HG03025 (cell line): ENCODE results near the gene PCCA.

Source experiments
- ATAC-seq: cut with Tn5 transposase; IDR thresholded peaks from one replicate; pipeline ENCODE4 v1.9.1; 2021; ENCODE audit warnings: mild to moderate bottlenecking, moderate library complexity; ENCODE audit not compliant: unreplicated experiment, low FRiP score

PCCA gene

GRCh38 chr13:100483841-100484381 lies 395.0 kb downstream of the PCCA start:
- no peak for ATAC-seq

GRCh38 chr13:100484702-100485101 lies 395.8 kb downstream of the PCCA start:
- no peak for ATAC-seq

GRCh38 chr13:100485265-100485664 lies 396.4 kb downstream of the PCCA start:
- no peak for ATAC-seq

- ATAC-seq = no peak
Measured at GRCh38 chr13:100490692-100491091, 401.8 kb downstream of the PCCA start.

GRCh38 chr13:100491164-100491842 lies 402.4 kb downstream of the PCCA start:
- ATAC-seq = no peak

- ATAC-seq = no peak
Measured at GRCh38 chr13:100493418-100493817, 404.5 kb downstream of the PCCA start.

- no peak for ATAC-seq
Measured at GRCh38 chr13:100495455-100495854, 406.6 kb downstream of the PCCA start.

GRCh38 chr13:100497389-100497788 lies 408.5 kb downstream of the PCCA start:
- ATAC-seq = no peak

- ATAC-seq = no peak
Measured at GRCh38 chr13:100502446-100502845, 413.6 kb downstream of the PCCA start.

- no peak for ATAC-seq
Measured at GRCh38 chr13:100503622-100504021, 414.7 kb downstream of the PCCA start.

- peak; percentile 70 for ATAC-seq
Measured at GRCh38 chr13:100506154-100506553, 417.3 kb downstream of the PCCA start.

GRCh38 chr13:100506600-100507422 lies 417.9 kb downstream of the PCCA start:
- ATAC-seq = no peak

GRCh38 chr13:100508455-100508854 lies 419.6 kb downstream of the PCCA start:
- ATAC-seq = no peak

GRCh38 chr13:100508996-100509395 lies 420.1 kb downstream of the PCCA start:
- ATAC-seq = no peak

GRCh38 chr13:100510208-100510957 lies 421.5 kb downstream of the PCCA start:
- ATAC-seq = no peak

- no peak for ATAC-seq
Measured at GRCh38 chr13:100511466-100511865, 422.6 kb downstream of the PCCA start.

GRCh38 chr13:100512422-100512821 lies 423.5 kb downstream of the PCCA start:
- ATAC-seq = no peak

- ATAC-seq = no peak
Measured at GRCh38 chr13:100513171-100513570, 424.3 kb downstream of the PCCA start.

GRCh38 chr13:100513987-100514670 lies 425.2 kb downstream of the PCCA start:
- no peak for ATAC-seq

GRCh38 chr13:100514788-100515409 lies 426.0 kb downstream of the PCCA start:
- peak; percentile 88 for ATAC-seq
